Umbilical cord (tissue), 2 donors: ENCODE measurements around the gene EDAR. TPM values are rescaled to one million over a fixed set of nuclear protein-coding genes. Genes with fewer than 3 reads are reported as not detected.

ENCODE experiments used
- DNase-seq: peaks from one replicate; pipeline ENCODE4 v3.0.0-alpha.2; 2015; ENCODE audit warnings: low spot score
- total RNA-seq: library from RNA; depleted of rRNA; stranded (reverse); fragments of >200 nt; gene quantifications from one replicate; pipeline ENCODE4 v1.2.3, GENCODE V29; 2014; ENCODE audit warnings: low replicate concordance; ENCODE audit not compliant: insufficient read depth

EDAR gene
- total RNA-seq, result 1.2 TPM

- peak; percentile 49 for DNase-seq
Measured at GRCh38 chr2:108988796-108989713, at the start of gene EDAR. Gene EDAR, minus strand, starts transcription at chr2:108989220. Its CDS starts 58,206 bp downstream, at chr2:108931014.

- DNase-seq, result no peak
Measured at GRCh38 chr2:109033171-109033570, 44.2 kb upstream of the EDAR start.

GRCh38 chr2:109032229-109032820 is 43.3 kb upstream of the EDAR start:
- DNase-seq, result no peak

GRCh38 chr2:109031476-109032228 is 42.6 kb upstream of the EDAR start:
- DNase-seq, result peak; percentile 48

GRCh38 chr2:109030870-109031475 is 42.0 kb upstream of the EDAR start:
- no peak for DNase-seq

- DNase-seq, result peak; percentile 96
Measured at GRCh38 chr2:109029490-109030201, 40.6 kb upstream of the EDAR start.

GRCh38 chr2:109028738-109029489 is 39.9 kb upstream of the EDAR start:
- no peak for DNase-seq

DNA sequence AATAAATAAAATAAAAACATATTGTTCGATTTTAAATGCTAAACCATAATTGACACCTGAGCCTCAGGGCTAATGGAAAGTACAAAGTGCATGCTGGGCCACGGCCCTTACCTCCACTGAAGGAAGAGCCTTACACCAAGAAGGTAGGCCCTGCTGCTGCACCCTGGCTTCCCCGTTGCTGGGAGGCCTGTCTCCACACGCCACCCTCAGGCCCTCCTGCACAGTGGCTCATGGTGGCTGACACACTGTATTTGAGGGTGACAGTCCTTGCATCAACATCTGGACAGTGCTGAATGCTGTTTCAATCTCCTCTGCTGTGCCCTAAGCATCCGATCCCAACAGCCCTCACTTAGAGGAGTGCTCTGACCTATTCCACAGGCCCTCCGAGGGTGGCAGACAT is 39.3 kb upstream of the EDAR start:
- DNase-seq, result no peak

DNA sequence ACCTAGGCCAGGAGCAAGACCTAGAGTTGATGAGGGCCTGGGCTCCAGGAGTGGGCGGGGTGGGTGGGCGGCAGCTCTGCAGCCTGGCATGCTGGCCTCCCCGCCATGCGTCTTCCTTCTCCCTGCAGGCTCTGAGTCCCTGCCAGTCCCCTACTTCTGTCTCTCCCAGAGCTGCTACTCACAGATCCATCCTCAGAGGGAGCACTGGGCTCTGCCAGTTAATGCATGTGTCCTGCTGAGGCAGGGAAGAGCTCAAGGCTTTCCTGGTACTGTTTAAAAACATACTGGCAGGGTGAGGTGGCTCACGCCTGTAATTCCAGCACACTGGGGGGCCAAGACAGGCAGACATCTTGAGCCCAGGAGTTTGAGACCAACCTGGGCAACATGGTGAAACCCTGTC is 38.7 kb upstream of the EDAR start:
- DNase-seq, result peak; percentile 33

DNA sequence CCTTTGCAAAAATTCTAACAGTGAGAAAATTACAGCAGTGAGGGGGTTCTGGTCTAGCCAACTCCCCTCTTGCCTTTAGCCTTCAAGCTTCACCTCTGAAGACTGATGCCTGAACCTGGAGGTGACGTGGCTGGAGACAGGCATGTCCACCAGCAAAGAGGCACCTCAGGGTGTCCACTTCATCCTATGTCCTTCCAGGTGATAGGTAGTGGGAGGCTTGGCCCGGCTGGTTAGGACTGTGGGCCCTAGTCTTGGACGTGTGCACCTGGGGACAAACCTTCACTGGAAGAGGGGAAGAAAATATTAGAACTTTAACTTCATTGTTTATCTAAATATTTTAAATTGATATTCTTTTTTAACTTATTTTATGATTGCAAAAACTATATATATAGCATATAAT is 35.5 kb upstream of the EDAR start:
- no peak for DNase-seq

GRCh38 chr2:109021895-109022300 is 32.9 kb upstream of the EDAR start:
- no peak for DNase-seq

GRCh38 chr2:109020217-109020637 is 31.2 kb upstream of the EDAR start:
- peak; percentile 72 for DNase-seq

GRCh38 chr2:109018452-109018851 is 29.4 kb upstream of the EDAR start:
- no peak for DNase-seq

GRCh38 chr2:109017017-109017416 is 28.0 kb upstream of the EDAR start:
- DNase-seq, result no peak

DNA sequence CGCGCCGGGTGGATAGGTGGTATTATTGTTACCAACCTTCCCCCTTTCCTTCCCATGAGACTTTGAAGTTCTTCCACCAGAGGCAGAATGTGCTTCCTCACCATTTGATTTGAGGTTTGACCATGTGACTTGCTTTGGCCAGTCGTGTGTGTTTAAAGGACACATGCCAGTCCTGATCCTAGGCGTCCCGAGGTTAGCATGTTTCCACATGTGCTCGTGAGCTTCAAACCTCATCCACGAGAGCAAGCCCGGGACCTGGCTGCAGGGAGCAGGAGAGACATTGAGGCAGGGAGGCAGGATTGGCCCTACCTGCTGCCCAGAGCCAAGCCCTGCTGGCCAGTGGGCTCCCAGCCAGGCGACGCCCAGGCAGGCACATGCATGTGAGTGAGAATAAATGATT is 27.4 kb upstream of the EDAR start:
- DNase-seq, result no peak

GRCh38 chr2:109014476-109014875 is 25.5 kb upstream of the EDAR start:
- no peak for DNase-seq

- no peak for DNase-seq
Measured at GRCh38 chr2:109013051-109013450, 24.0 kb upstream of the EDAR start.

- no peak for DNase-seq
Measured at GRCh38 chr2:109009920-109010610, 21.0 kb upstream of the EDAR start.

DNA sequence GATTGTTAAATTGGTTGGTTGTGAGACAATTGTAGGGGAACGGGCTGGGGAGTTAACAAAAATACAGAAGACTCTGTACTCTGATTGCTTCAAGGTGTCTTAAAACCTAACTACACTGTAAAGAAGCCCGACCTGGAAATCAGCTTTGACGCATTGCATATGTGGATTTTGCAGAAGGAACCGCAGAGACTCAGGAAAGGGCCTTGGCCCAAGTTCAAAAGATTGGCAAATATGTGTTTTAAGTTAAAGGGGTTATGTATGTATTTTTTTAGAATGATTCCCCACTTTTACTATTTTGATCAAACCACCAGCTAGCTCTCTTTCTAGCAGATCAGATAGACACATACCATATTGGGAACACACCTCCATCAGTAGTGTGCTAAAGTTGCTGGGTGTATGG is 18.0 kb upstream of the EDAR start:
- DNase-seq, result no peak

GRCh38 chr2:109005686-109006204 is 16.7 kb upstream of the EDAR start:
- no peak for DNase-seq
